ENCODE measurements around the gene CLSTN2. TPM values are rescaled to one million over a fixed set of nuclear protein-coding genes. Genes with fewer than 3 reads are reported as not detected.

The CLSTN2 gene
- total RNA-seq, 1 experiment from 2014 or later: 0.02 TPM

GRCh38 chr3:140509534-140509933 lies 574.5 kb downstream of the CLSTN2 start (continued):
- no peak for TF ChIP-seq REST (IDR thresholded peaks at IDR 0.05; ENCODE audit: low read depth)
- TF ChIP-seq EZH2 (IDR thresholded peaks at IDR 0.05): no peak

GRCh38 chr3:140510303-140510861 lies 575.4 kb downstream of the CLSTN2 start:
- no peaks in the 10 kb centered on the region for H3K9me3 ChIP-seq (ENCODE audit: control insufficient read depth in 1 of 2, insufficient read depth in 1 of 2, low read depth in 1 of 2, low read length in 2 of 2)
- no peaks in the 10 kb centered on the region for H3K4me1 ChIP-seq (ENCODE audit: control insufficient read depth in 1 of 2, insufficient read depth in 2 of 2, low read length in 2 of 2)
- no peak overlapping the region for H3K4me2 ChIP-seq (ENCODE audit: low read length)
- no peaks in the 10 kb centered on the region for H4K20me1 ChIP-seq (ENCODE audit: insufficient read depth)
- H2AFZ ChIP-seq (ENCODE audit: low read depth, low read length, poor library complexity, severe bottlenecking): no peak overlapping the region
- ATAC-seq (no peak), DNase-seq (ENCODE audit: low read depth, low spot score) (no peak)
- no peaks in the 10 kb centered on the region for H3K79me2 ChIP-seq (ENCODE audit: insufficient read depth, low read length)
- POLR2A ChIA-PET: no interaction called here
- H3K36me3 ChIP-seq (ENCODE audit: control insufficient read depth in 1 of 2, insufficient read depth in 2 of 2, low read length in 2 of 2): no peaks in the 10 kb centered on the region
- intact Hi-C loops (cut with micrococcal nuclease): no loop called here
- RAD21 ChIA-PET (ENCODE audit: low non-redundant PET in 1 of 2, low total read pairs in 2 of 2, uncharacterized antibody in 2 of 2, unreplicated experiment in 2 of 2): no interaction called here
- H3K4me3 ChIP-seq (replicated peaks in 1 of 2; ENCODE audit: low read depth in 1 of 2, low read length in 2 of 2): no peak overlapping the region
- BruUV-seq (replicated peaks): no TSS peak
- TF ChIP-seq EZH2 (IDR thresholded peaks at IDR 0.05): no peak
- TF ChIP-seq ZNF274 (IDR thresholded peaks at IDR 0.05; ENCODE audit: low read depth, low read length): no peak
- no peak for TF ChIP-seq MAX (IDR thresholded peaks at IDR 0.05)
- no peak for TF ChIP-seq SP1 (IDR thresholded peaks at IDR 0.05; ENCODE audit: low read depth)
- no peak for TF ChIP-seq CBX3 (IDR thresholded peaks at IDR 0.05; ENCODE audit: low read depth)
- TF ChIP-seq POLR2AphosphoS5 (IDR thresholded peaks at IDR 0.05; ENCODE audit: low read depth, low read length): no peak
- TF ChIP-seq SIN3A (IDR thresholded peaks at IDR 0.05; ENCODE audit: low read depth): no peak
- no peak for TF ChIP-seq CTCF (IDR thresholded peaks at IDR 0.05 in 2 of 3, conservative IDR thresholded peaks at IDR 0.05 in 1 of 3; ENCODE audit: borderline replicate concordance in 1 of 3, insufficient read depth in 1 of 3, low read depth in 2 of 3, low read length in 2 of 3)
- no peak for TF ChIP-seq FOSL1 (IDR thresholded peaks at IDR 0.05; ENCODE audit: low read depth)
- no peak for TF ChIP-seq POLR2A (IDR thresholded peaks at IDR 0.05; ENCODE audit: borderline replicate concordance, extremely low read depth, insufficient read depth, insufficient read length)
- TF ChIP-seq EZH2phosphoT487 (IDR thresholded peaks at IDR 0.05; ENCODE audit: borderline replicate concordance): no peak
- H3K9me2 ChIP-seq (ENCODE audit: insufficient read depth): no peaks in the 10 kb centered on the region
- H3K27me3 ChIP-seq (ENCODE audit: insufficient read depth, low read length): peaks cover 47% of the 10 kb centered on the region
- no peak overlapping the region for H3K9ac ChIP-seq (ENCODE audit: low read length)
- CTCF ChIA-PET: interaction anchor here (0.6 kb wide), 1 partner anchor 9 kb away, joined by 3 read pairs; no protein-coding TSS in a partner anchor
- H3K27ac ChIP-seq (ENCODE audit: low read depth, low read length): no peak overlapping the region

Measured in HCT116 (cell line).